H1 (cell line): ENCODE data around the gene AEBP1. TPM values are rescaled to one million over a fixed set of nuclear protein-coding genes. Genes with fewer than 3 reads are reported as not detected.

Source experiments
- CHD2 ChIP-seq: IDR thresholded peaks from 2 replicates; pipeline ENCODE4 v1.6.1; 2012; ENCODE audit warnings: low read length, improper control_type of control experiment
- CHD7 ChIP-seq: fragments of 300-600 bp; sonication (generic); IDR thresholded peaks from 2 replicates; pipeline ENCODE4 v1.7.1; 2012; ENCODE audit warnings: low read length, moderate library complexity, mild to moderate bottlenecking, inconsistent platforms; ENCODE audit not compliant: insufficient replicate concordance
- GABPA ChIP-seq: IDR thresholded peaks from 2 replicates; pipeline ENCODE4 v1.6.1; 2011; ENCODE audit warnings: mild to moderate bottlenecking, low read length, moderate library complexity, borderline replicate concordance; ENCODE audit not compliant: insufficient read depth
- polyA plus RNA-seq, 7 experiments: library from polyadenylated mRNA; depleted of rRNA in 3 of 7; stranded (reverse) in 5 of 7; unstranded in 2 of 7; fragments of >200 nt in 5 of 7; fragments of 200-250 nt in 2 of 7; gene quantifications; 1 replicate in 5 of 7; 2 replicates in 1 of 7; 4 replicates in 1 of 7; pipeline versions ENCODE4 v1.2.1 to v1.2.3, GENCODE V29; 2011 to 2013; ENCODE audit warnings: missing spikeins in 2 of 7, mixed read lengths in 2 of 7
- total RNA-seq: library from RNA; stranded (reverse); fragmentation: NEBNext Ultra II Directional; extraction: Animal tissue kit (Norgen Biotek cat#: 25700); gene quantifications from 2 replicates; pipeline ENCODE4 v1.2.1, GENCODE V29; 2021

AEBP1 gene
- total and polyA plus RNA-seq, 2 of the 8 experiments (the other 6 are each of a cell fraction or from before 2014, with no cell fraction given), result 10.4 to 41.2 TPM

GRCh38 chr7:44161371-44161770, 57.2 kb downstream of the AEBP1 start (continued):
- TF ChIP-seq CHD7 (no peak), GABPA (no peak), CHD2 (no peak)
